IPS-NIHi7 (cell line): ENCODE data around the gene PLEKHH1.
"Not testable (repeated sequence)": the region's sequence is repeated elsewhere in the genome, so short reads cannot be mapped to it uniquely, and the experiment has no call there.

Source experiments
- DNase-seq: peaks from one replicate; pipeline ENCODE4 v3.0.0; 2012; ENCODE audit warnings: mixed read lengths; ENCODE audit errors: extremely low spot score

The PLEKHH1 gene

DNA sequence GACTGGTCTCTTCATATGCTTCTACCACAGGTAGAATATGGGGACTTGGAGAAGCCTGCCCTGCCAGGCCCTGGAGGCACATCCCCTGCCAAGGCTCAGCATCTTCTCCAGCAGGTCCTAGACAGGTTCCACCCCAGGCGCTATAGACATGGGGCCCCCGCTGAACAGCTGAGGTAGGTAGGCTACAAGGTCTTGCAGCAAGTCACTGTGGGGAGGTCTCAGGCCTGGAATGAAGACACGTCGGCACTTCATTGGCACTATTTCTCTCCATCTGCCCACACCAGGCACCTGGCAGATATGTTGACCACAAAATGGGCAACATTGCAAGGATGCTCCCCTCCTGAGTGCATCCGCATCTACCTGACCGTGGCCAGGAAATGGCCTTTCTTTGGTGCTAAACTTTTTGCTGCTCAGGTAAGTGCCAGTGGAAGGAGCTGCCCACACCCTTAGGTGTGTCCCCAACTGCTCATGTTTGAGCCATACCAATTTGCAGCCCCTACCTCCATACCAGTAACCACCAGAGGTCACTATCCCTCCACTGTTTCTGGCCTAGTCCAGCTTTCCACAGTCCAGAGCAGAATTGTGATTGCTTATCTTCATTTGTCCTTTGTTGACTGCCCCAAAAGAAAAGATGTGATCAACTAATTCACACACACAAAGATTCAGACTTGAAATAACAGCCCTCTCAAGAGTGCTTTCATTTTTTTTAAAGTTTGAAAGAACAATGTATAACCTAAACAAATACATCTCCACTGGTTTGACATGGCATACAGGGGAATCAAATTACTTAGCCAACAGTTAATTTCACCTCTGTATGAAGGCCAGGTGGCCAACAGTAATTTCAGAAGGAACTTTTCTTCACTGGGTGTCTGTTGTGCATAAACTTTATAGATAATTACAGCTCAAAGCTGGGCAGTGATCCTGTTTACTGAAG, 50.9 kb downstream of the PLEKHH1 start:
- DNase-seq, result peak; percentile 75

DNA sequence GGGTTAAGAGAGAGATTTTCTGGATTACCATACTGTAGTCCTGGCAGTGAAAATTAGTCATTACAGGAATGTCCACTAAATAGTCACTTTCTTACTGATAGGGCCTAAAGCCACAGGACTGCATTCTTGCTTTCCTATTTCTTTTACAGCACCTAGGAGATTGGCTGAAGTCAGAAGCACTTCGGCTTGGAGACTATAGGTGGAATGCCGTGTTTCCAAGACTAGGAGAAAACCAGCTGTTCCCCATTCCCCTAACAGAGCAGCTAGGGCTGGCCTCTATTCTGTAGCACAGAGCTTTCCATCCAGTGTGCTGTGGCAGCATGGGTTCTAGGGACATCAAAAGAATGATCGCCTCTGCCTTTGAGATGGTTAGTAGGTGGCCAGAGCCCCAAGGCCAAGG, 51.9 kb downstream of the PLEKHH1 start:
- DNase-seq, result no peak

DNA sequence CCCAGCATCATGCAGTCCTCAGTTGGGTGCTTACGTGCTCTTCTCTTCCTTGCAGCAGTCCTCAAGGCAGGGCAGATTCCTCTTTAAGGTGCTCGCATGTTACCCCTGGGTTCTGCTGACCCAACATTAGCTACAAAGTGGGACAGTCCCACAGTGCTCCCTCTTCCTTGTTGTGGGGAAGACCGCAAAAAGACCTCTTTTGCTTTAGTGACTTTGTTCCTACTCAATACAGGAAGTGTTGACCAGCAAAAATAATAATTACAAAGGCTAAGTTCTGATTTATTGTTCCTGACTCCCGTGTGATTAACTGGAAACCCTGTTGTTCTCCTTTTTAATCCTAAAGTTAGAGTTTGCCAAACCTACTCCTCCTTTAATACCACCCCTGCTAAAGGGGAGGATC, 53.3 kb downstream of the PLEKHH1 start:
- no peak for DNase-seq

DNA sequence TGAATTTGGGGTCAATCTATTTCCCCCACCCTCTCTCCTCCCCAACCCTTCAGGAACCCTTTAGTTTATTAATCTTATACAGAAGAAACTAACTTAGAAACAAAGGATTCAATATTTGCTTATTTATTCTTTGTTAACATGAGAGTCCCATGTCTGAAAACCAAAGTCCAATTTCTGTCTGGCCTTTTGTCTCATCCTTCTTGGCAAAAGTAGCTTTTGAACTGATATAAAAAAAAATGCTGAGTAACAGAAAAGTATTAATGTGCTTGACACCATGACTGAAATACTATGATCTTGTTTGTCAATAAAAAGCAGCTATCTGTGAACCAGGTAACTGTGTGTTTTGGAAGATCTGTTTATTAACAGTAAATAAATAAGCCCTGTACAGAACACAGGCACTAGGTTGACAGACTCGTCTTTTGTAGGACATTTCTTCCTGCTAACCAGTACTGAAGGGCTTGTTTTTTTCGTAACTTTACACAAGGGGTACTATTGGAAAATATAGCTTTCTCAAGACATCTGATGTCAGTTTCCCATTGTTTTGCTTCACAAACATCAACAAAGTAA, 56.2 kb downstream of the PLEKHH1 start:
- DNase-seq, result no peak

DNA sequence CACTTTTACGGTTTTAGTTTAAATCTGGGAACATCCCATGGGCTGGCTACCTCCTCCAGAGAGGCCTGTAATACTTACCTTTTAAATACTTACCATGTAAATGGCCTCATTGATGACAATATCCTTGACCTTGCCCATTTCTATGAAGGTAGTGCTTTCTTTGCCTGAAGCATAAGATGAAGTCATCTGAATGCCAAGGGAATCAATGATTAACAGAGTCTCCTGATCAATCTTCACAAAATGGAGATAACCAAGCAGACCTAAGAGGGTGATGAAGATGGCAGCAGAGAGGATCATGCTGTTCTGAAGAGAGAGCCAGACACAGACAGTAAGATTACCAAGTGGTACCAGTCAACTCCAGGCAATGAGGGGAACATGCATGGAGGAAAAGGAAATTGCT, 60.6 kb downstream of the PLEKHH1 start:
- DNase-seq, result not testable (repeated sequence)

DNA sequence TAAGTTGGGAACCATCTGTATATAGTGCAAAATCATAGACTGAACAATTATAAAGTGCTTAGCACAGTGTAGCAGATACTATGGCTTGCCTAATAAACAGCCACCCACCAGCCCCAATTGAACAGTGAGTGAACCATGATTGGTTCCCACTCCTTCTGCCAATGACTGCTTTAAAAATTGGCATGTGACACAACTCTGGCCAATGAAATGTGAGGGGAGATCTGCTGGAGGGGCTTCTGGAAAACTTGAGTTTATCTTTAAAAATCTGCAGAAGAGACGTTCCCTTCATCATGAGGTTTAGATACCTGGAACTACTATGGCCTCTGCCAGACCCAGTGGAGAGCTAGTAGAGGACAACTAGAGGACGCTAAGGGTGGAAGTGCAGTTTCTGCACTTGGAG, 62.3 kb downstream of the PLEKHH1 start:
- no peak for DNase-seq

DNA sequence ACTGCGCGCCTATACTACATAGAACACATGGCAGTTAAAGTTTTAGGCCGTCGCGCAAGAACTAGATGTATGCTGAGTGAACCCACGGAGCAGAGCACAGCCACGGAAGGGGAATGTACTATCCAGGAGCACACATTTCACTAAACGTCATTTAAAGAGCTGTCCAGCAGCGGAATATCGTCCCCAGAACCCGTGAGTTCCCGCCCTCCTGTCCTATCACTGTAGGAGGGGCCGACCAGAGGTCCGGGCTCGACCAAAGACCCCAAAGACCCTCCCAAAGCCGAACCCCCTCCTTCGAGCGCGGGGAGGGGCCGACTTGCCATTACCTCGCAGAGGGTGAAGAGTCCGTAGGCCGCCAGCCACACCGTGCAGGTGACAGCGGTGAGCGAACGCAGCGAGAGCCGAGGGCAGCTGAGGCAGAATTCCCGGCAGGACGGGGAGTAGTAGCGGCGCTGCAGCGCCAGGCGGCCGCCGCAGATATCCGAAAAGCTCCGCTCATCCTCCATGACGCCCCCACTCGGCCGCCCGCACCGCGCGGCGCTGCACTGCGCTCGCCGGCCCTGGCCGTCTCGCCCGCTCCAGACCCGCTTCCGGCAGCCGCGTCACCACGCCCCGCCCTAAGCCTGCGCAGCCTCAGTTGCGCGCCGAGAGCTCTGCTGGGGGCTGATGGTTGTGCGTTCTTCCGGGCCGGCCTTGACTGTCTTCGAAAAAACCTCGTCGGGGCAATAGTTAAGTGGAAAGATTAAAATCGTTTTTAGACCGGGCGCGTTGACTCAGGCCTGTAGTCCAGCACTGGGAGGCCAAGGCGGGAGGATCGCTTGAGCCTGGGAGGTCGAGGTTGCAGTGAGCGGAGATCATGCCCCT, 66.8 kb downstream of the PLEKHH1 start, which contains the start of gene PIGH:
Gene PIGH, minus strand, starts transcription at position 571 of the 864 bp plus-strand sequence. Its CDS starts 65 bp downstream, at position 506.
- DNase-seq, result peak; percentile 98

DNA sequence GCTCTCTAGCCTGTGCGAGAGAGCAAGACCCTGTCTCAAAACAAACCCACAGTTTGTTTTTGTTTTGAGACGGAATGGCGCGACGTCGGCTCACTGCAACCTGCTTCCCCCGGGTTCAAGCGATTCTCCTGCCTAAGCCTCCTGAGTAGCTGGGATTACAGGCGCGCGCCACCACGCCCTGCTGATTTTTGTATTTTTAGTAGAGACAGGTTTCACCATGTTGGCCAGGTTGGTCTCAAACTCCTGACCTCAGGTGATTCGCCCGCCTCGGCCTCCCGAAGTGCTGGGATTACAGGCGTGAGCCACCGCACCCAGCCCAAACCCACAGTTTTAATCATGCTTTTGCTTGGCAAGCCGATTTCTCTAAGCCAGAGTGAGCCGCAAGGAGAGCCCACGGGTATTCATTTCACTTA, 67.5 kb downstream of the PLEKHH1 start:
- DNase-seq, result not testable (repeated sequence)

DNA sequence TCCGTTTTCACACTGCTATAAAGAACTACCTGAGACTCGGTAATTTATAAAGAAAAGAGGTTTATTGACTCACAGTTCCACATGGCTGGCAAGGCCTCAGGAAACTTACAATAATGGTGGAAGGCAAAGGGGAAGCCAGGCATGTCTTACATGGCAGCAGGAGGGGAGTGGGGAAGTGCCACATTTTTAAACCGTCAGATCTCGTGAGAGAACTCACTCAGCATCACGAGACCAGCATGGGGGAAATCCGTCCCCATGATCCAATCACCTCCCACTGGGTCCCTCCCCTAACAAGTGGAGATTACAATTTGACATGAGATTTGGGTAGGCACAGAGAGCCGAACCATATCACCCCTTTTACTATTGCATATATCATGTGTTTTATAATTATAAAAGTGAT, 69.0 kb downstream of the PLEKHH1 start:
- DNase-seq, result no peak

DNA sequence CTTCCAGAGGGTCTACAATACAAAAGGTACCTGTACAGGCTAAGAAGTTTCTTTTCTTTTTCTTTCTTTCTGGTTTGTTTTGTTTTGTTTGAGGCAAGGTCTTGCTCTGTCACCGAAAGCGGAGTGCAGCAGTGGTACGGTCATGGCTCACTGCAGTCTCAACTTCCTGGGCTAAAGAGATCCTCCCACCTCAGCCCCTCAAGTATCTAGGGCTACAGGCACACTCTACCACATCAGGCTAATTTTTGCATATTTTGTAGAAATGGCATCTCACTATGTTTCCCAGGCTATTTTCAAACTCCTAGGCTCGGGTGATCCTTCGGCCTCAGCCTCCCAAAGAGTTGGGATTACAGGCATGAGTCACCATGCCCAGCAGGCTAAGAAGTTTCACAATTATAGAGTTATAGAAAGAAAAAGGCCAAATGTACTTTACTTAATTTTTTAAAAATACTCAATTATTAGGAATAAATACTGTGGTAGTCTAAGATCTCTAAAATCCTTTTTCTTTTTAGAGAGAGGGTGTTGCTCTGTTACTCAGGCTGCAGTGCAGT, 70.0 kb downstream of the PLEKHH1 start:
- DNase-seq, result no peak

DNA sequence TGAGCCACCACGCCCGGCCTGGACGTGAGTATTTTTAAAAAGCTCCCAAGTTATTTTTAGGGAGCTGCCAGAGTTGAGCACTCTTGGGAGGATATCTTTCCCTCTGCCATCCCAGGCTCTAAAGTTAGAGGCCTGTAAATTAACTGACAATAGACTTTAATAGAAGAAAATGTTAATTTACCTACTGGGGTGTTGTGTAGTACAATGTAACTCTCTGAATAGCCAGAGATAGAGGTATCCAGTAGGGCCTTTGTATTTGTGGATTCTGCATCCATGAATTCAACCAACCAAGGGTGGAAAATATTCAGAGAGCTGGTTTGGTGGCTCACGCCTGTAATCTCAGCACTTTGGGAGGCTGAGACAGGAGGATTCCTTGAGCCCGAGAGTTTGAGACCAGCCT, 74.6 kb downstream of the PLEKHH1 start:
- no peak for DNase-seq

DNA sequence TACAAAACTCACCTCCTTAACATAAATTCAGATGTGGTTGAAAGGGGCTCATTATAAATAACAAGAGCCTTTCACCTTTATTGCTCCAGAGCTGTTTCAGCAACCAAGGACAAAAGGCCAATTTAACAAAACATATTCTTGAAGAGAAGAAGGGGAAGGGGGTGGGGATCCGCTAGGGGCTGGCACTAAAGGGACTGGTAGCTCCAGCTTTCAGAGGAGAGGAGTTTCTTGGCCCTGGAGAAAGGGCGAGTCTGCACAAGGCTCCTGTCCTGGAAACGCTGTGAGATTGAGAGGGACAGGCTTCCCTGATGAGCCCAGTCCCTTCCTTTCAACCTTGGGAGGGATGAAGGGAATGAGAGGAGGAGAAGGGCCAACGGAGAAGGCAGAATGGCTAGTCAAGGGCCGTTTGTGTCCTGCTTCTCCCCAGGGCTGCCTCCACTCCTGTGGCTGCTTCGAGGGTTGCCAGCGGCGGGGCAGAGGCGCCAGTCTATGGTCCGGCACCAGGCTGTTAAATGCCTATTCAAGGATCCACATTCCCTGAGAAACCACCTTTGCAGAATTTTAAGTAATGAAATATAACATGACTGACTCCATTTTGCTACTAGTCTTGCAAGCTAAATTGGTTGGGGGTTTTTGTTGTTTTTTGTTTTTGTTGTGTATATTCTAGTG, 76.7 kb downstream of the PLEKHH1 start:
- DNase-seq, result no peak

DNA sequence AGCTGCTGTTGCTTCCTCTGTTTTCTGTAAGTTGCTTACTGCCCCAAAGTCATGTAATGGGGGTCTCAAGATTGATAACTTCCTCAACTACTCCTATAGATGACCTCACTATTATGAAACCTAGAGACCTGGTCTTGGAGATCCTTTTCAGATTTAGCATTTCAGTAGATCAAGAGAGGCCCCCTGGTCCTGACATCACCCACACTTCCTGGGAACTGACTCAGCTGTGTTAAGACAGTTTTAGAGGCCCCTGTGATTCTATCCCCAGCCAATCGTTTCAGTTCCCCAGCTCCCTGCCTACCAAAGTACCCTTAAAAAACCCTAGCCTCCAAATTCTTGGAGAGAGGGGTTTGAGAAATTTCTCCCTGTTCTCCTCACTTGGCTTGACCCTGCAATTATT, 77.4 kb downstream of the PLEKHH1 start:
- DNase-seq, result no peak

DNA sequence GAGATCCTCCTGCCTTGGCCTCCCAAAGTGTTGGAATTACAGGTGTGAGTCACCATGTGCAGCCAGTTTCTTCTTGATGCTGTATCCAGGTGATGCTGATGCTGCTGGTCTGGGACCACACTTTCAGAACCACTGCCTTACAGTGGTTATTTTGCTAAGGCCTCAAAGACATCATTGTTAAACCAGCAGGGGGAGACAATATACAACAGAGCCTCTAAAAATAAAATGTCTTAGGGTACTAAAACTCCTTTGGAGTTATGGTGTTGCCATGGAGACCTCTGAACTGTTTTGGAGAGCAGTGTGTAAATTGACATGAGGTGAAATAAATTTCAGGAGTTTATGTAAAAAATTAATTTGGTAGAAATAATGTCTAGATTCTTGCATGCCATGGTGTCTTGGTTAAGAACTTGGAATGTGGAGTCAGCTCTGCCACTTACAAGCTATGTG, 85.5 kb downstream of the PLEKHH1 start:
- DNase-seq, result peak; percentile 29

DNA sequence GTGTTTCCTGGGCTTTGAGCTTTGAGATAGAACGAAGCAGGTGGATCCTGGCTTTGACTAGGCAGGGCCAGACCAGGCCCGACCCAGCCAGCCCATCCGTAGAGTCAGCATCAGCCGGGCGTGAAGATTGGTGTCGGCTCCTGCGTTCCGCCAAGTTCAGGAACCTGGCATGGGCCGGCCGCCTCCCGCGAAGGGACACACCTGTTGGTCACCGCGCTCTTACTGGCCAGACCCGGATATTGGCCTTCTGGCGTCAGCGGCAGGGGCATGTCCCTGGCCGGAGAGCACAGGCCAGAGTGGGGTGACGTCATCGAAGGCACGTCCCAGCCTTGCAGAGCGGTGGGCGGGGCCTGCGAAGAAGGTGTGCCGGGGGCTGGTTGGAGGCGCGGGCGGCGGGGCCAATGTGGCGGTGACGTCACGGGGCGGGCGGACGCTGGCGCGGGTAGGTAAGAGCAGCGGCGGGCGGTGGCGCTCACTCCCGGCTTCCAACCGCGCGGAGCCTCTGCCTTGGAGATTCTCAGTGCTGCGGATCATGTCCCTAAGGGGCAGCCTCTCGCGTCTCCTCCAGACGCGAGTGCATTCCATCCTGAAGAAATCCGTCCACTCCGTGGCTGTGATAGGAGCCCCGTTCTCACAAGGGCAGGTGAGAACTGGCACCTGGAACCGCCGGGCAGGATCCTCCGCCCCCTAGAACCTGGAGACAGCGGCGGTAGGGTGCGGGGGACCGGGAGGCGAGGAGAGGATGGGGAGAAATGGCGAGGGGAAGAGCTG, 86.5 kb downstream of the PLEKHH1 start, which contains the start of gene ARG2:
Gene ARG2, plus strand, starts transcription at position 475 of the 771 bp plus-strand sequence. Its CDS starts 58 bp downstream, at position 533.
- peak; percentile 98 for DNase-seq

DNA sequence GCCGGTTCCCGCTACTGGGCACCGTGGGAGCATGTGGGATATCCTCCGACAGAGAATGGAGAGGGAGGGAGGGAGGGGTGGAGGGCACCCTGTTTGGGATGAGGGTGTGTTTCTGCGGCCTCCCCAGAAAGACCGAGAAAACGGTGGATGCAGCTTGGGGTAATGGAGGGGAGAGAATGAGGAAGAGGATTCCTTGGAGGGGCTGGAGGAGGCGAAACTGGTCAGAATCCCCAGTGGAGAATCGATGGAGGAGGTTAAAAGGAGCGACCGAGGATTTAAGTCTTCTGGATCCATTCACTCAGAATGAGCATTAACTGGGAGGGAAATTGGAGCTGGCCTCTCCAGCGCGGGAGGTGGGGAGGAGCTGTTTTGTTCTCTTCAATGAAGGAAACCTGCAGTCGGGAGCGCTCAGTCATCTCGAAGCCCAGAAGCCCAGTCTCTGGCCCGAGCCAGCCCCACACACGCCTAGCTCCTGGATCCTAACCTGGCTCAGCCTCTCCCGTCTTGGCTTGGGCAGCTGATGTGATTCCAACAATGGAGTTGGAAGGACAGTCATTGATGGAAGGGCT, 87.2 kb downstream of the PLEKHH1 start:
- peak; percentile 61 for DNase-seq

DNA sequence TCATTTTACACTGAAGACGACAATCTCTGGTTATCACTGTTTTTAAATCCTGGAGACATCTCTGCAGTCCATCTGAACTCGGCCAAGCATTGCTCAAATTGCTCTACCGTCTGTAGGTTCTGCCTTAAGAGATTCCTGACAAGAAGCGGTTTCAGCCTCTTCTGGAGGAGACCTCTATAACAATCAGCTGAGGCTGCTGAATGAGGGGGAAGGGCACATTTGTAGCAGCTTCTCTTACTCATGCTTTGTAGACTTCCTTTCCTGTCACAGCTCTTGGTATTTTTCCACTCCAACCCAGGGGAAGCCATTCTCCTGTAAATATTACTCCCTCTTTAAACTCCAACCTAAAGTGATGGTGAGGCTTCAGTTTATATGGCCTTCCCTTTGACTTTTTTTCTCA, 89.6 kb downstream of the PLEKHH1 start:
- DNase-seq, result peak; percentile 51

DNA sequence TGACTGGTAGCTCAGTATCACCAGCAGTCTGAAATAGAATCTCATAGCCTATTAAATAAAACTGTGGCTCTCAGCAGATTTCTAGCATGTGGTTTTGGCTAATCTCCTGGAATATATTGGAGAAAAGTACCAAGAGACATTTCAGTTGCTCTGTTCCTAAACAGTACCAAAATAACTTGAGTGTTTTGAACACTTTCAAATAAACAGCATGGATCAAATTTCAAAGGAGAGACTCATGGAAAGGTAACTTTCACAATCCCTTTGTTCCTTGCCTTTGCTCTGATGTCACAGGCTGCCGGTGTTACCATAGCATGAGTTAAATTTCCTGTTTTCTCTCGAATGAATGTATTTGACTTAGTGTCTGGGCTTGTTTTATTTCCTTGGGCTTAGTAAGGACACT, 90.0 kb downstream of the PLEKHH1 start:
- no peak for DNase-seq

DNA sequence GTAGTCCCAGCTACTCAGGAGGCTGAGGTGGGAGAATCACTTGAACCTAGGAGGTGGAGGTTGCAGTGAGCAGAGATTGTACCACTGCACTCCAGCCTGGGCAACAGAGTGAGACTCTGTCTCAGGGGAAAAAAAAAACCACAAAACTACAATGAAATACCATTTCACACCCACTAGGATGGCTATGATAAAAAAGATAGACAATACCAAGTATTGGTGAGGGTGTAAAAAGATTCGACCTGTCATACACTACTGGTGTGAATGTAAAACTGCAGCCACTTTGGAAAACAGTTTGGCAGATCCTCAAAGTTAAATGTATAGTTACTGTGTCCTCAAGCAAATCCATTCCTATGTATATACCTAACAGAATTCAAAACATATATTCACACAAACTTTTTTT, 93.0 kb downstream of the PLEKHH1 start:
- not testable (repeated sequence) for DNase-seq

DNA sequence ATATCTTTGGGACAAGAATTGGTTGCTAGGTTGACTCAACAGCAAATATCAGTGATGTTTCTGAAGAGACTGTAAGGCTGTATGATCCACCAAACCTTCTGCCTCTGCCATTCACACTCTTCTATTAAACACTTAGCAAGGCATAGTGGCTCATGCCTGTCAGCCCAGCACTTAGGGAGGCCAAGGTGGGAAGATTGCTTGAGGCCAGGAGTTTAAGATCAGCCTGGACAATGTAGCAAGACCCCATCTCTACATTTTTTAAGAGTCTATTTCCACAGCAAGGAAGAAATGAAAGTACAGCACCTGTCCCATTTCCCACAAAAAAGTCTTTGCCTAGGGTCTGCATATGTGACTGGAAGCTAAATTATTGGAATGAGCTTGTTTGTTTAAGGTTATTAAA, 94.4 kb downstream of the PLEKHH1 start:
- DNase-seq, result no peak
